Hepatocyte (in vitro differentiated cells): ENCODE results near the gene PLXNA2.

Experiments
- EZH2 ChIP-seq: fragments of 200-600 bp; sonication (generic); IDR thresholded peaks from 2 replicates; pipeline ENCODE4 v1.6.1; 2016; ENCODE audit warnings: antibody characterized with exemption, mild to moderate bottlenecking, borderline replicate concordance
- EZH2phosphoT487 ChIP-seq: fragments of 200-600 bp; sonication (generic); IDR thresholded peaks from one replicate; pipeline ENCODE4 v1.6.1; 2018; ENCODE audit warnings: antibody characterized with exemption, mild to moderate bottlenecking, low read depth, moderate library complexity; ENCODE audit not compliant: unreplicated experiment, severe bottlenecking
- TF ChIP-seq, protein P1 (sequence below): fragments of 200-600 bp; sonication (generic); IDR thresholded peaks from 2 replicates; pipeline ENCODE4 v1.5.1; 2016; ENCODE audit warnings: antibody characterized with exemption, mild to moderate bottlenecking; ENCODE audit not compliant: poor library complexity

DNA sequence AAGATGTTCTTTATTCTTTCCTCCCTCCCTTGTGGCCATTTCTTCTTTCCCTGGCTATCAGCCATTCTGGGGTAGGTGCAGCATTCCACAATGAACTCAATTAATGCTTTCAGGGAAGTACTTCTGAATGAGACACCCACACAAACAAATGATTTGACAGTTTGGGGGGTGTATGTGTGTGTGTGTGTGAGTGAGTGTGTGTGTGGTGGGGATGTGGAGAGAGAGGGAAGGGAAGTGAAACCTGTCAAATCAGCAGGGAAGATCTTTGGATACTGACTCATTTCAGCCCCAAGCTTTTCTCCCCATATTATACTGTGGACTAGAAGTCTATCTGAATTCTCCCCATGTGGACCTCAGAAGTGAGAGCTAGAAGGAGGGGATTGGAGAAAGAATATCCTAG lies 178.3 kb downstream of the PLXNA2 start:
- TF ChIP-seq, protein P1, sequence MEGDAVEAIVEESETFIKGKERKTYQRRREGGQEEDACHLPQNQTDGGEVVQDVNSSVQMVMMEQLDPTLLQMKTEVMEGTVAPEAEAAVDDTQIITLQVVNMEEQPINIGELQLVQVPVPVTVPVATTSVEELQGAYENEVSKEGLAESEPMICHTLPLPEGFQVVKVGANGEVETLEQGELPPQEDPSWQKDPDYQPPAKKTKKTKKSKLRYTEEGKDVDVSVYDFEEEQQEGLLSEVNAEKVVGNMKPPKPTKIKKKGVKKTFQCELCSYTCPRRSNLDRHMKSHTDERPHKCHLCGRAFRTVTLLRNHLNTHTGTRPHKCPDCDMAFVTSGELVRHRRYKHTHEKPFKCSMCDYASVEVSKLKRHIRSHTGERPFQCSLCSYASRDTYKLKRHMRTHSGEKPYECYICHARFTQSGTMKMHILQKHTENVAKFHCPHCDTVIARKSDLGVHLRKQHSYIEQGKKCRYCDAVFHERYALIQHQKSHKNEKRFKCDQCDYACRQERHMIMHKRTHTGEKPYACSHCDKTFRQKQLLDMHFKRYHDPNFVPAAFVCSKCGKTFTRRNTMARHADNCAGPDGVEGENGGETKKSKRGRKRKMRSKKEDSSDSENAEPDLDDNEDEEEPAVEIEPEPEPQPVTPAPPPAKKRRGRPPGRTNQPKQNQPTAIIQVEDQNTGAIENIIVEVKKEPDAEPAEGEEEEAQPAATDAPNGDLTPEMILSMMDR = no peak
- TF ChIP-seq EZH2phosphoT487 (no peak), EZH2 (no peak)
